HEK293 (cell line): ENCODE measurements around the gene SLFN5.

Source experiments
- ZNF138 ChIP-seq: fragments of 450-650 bp; formaldehyde crosslinking; IDR thresholded peaks from 2 replicates; pipeline ENCODE4 v1.5.1; 2016; ENCODE audit warnings: missing biosample characterization, missing genetic modification characterization, borderline replicate concordance
- TF ChIP-seq, protein P1 (sequence below): fragments of 450-650 bp; formaldehyde crosslinking; IDR thresholded peaks from 2 replicates; pipeline ENCODE4 v1.5.1; 2016; ENCODE audit warnings: missing biosample characterization, missing genetic modification characterization

DNA sequence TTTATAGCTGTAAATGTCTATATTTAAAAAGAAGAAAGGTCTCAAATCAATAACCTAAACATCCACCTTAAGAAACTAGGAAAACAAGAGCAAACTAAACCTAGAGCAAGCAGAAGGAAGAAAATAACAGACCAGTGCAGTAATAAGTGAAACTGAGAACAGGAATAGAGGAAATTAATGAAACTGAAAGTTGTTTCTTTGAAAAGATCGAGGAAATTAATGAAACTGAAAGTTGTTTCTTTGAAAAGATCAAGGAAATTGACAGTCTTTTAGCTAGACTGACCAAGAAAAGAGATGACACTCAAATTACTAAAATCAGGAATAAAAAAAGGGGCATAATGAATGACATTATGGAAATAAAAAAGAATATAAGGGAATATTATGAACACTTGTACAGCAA is 46.4 kb downstream of the SLFN5 start:
- TF ChIP-seq, protein P1, sequence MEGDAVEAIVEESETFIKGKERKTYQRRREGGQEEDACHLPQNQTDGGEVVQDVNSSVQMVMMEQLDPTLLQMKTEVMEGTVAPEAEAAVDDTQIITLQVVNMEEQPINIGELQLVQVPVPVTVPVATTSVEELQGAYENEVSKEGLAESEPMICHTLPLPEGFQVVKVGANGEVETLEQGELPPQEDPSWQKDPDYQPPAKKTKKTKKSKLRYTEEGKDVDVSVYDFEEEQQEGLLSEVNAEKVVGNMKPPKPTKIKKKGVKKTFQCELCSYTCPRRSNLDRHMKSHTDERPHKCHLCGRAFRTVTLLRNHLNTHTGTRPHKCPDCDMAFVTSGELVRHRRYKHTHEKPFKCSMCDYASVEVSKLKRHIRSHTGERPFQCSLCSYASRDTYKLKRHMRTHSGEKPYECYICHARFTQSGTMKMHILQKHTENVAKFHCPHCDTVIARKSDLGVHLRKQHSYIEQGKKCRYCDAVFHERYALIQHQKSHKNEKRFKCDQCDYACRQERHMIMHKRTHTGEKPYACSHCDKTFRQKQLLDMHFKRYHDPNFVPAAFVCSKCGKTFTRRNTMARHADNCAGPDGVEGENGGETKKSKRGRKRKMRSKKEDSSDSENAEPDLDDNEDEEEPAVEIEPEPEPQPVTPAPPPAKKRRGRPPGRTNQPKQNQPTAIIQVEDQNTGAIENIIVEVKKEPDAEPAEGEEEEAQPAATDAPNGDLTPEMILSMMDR: no peak
- TF ChIP-seq ZNF138 (tag by site-specific recombination): no peak
